GM06990 (cell line): ENCODE data around the gene PTPRD.
"Not testable (repeated sequence)": the region's sequence is repeated elsewhere in the genome, so short reads cannot be mapped to it uniquely, and the experiment has no call there.

Experiments used
- DNase-seq: peaks from one replicate; pipeline ENCODE4 v3.0.0-alpha.2; 2011; ENCODE audit not compliant: insufficient read length; ENCODE audit errors: extremely low read depth
- H3K27me3 ChIP-seq: replicated peaks from 2 replicates; pipeline ENCODE4 v1.6.0; 2011; ENCODE audit warnings: low read length; ENCODE audit not compliant: control insufficient read depth, insufficient read depth
- H3K36me3 ChIP-seq: 2 replicates; pipeline ENCODE4 v1.5.1; 2011; ENCODE audit warnings: low read length; ENCODE audit not compliant: control insufficient read depth, insufficient read depth
- H3K4me3 ChIP-seq: replicated peaks from 2 replicates; pipeline ENCODE4 v1.5.1; 2011; ENCODE audit warnings: low read depth, mild to moderate bottlenecking, control low read depth, low read length
- CTCF ChIP-seq: IDR thresholded peaks from 2 replicates; pipeline ENCODE4 v1.5.1; 2011; ENCODE audit warnings: low read length, control low read depth, mild to moderate bottlenecking, inconsistent platforms; ENCODE audit not compliant: insufficient read depth, poor library complexity, severe bottlenecking

PTPRD gene

DNA sequence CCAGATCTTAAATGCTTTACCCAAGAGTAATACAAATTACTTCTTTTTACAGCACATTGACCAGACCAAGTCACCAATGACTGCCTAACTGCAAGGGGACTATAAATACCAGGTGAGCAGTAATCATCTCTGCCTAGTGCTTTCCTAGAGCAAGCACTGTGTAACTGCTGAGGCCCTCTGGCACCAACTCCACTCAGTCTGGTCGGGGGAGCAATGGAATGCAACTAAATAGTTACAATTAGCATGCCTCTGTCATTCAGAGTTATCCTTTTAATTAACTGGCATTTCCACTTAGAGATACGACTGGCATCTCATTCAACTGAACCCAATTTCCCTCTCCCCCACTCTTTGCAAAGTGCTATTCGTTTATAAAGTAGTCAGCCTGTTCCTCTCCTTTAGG is 1504.2 kb downstream of the PTPRD start:
- no peak for DNase-seq
- Histone ChIP-seq H3K36me3 (no peaks in the 10 kb centered on the region), H3K27me3 (no peaks in the 10 kb centered on the region), H3K4me3 (no peak overlapping the region)
- TF ChIP-seq CTCF: no peak

GRCh38 chr9:9102295-9102694 is 1510.5 kb downstream of the PTPRD start:
- no peak for DNase-seq
- H3K27me3 ChIP-seq: no peaks in the 10 kb centered on the region
- no peak overlapping the region for H3K4me3 ChIP-seq
- no peaks in the 10 kb centered on the region for H3K36me3 ChIP-seq
- no peak for TF ChIP-seq CTCF

GRCh38 chr9:9100070-9100469 is 1512.7 kb downstream of the PTPRD start:
- no peak for TF ChIP-seq CTCF
- Histone ChIP-seq H3K36me3 (no peaks in the 10 kb centered on the region), H3K4me3 (no peak overlapping the region), H3K27me3 (no peaks in the 10 kb centered on the region)
- no peak for DNase-seq

GRCh38 chr9:9099646-9100045 is 1513.2 kb downstream of the PTPRD start:
- no peaks in the 10 kb centered on the region for H3K27me3 ChIP-seq
- TF ChIP-seq CTCF: no peak
- no peak for DNase-seq
- no peak overlapping the region for H3K4me3 ChIP-seq
- no peaks in the 10 kb centered on the region for H3K36me3 ChIP-seq

DNA sequence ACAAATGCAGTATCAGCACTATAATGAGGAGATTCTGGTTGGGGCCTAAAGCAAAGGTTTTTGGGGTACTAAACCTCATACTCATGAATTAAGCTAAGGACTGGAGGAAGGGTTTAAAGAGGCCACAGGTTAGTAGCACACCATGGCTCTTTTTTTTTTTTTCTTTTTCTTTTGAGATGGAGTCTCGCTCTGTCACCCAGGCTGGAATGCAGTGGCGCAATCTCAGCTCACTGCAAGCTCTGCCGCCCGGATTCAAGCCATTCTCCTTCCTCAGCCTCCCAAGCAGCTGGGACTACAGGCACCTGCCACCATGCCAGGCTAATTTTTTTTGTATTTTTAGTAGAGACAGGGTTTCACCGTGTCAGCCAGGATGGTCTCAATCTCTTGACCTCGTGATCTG is 1515.5 kb downstream of the PTPRD start:
- not testable (repeated sequence) for H3K4me3 ChIP-seq, H3K27me3 ChIP-seq, DNase-seq

DNA sequence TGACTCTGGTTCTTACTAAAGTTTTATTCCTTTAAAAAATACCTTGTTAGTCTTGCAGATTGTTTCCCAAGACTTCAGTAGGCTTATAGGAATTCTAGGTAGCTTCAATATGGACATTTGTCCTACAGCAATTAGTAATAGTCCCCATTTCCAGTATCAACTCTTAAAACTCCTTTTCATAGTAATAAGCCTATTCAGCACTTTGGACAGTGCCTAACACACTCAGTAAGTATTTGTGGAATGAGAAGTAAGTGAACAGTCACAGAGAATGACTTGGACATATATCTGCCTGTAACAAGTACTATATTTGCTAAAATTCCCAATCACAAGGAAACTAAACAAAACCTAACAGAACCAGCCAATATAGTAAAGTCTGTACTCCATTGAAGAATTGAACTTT is 1521.4 kb downstream of the PTPRD start:
- no peak for DNase-seq
- no peaks in the 10 kb centered on the region for H3K27me3 ChIP-seq
- no peak overlapping the region for H3K4me3 ChIP-seq
- no peak for TF ChIP-seq CTCF
- no peaks in the 10 kb centered on the region for H3K36me3 ChIP-seq

More for the DNA sequence above, 1515.5 kb downstream of the PTPRD start:
- not testable (repeated sequence) for H3K36me3 ChIP-seq
